Activated CD8-positive, alpha-beta memory T cell treated with anti-CD3 and anti-CD28 coated beads for 36 hours (primary cell): ENCODE measurements around the gene HMGB2. TPM values are rescaled to one million over a fixed set of nuclear protein-coding genes. Genes with fewer than 3 reads are reported as not detected.

ENCODE experiments used
- CTCF ChIA-PET: fragments of 350-600 bp; sonication (Branson Sonifier 250); formaldehyde crosslinking; loops from one replicate; lab custom pipeline; 2021; ENCODE audit warnings: antibody characterized with exemption; lab: Charles Lee
- POLR2A ChIA-PET: fragments of 350-600 bp; sonication (Branson Sonifier 250); formaldehyde crosslinking; loops from one replicate; lab custom pipeline; 2021; ENCODE audit warnings: antibody characterized with exemption; lab: Charles Lee
- total RNA-seq, 2 experiments: library from RNA; stranded (reverse); gene quantifications; one replicate each; pipeline ENCODE4 v1.2.3, GENCODE V29; 2021

Gene HMGB2
- total RNA-seq, result 100 to 1,000 TPM; 368 to 370 TPM

DNA sequence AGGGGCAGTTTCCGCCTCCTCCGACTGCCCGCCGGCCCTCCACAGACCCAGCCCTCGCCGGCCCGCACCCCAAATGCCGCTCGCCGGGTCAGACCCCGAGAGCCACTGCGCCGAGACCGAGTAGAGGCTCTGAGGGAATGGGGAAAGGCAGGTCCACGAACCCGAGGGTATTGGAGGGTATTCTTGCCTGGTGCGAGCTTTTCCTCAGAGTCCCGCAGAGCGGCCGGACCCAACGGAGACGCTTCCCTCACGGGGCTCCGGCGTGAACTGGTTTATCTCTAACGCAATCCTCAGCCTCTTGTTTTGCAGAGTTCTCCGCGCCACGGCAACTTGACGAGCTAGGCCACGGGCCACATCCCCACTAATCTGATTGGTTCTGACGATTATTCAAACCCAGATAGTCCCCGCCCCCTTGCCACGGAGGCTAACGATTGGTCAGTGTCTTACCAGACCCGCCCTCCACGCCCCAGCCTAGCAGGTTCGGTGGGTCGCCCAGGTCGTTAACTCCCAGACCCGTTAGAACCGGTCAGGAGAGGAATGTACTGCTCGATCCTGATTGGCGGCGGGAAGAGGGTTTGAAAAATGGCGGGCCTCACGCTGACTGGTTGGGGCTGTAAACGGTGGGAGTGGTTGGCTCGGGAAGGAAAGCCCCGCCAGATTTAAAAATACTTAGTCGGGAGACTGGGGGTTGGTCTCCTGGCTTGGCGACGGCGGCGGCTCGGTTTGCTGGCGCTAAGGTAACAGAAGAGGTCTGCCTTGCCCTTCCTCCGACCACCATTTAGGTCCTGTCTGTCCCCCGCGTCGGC lies at the start of gene HMGB2:
TSS of gene HMGB2 (minus strand) at position 274 of the 806 bp plus-strand sequence. CDS start 709 bp downstream, outside the sequence.
- POLR2A ChIA-PET, result interaction anchor here (0.6 to 4.7 kb wide), 6 partner anchors 15 to 166 kb away, joined by 3 to 131 read pairs (median 4); partner anchors contain the start of genes GALNT7 and SAP30
- CTCF ChIA-PET, result interaction anchor here (0.9 to 1.9 kb wide), 3 partner anchors 13 to 38 kb away, joined by 3 to 13 read pairs (median 3); partner anchors contain the start of gene SAP30

- POLR2A ChIA-PET, result no interaction called here
- CTCF ChIA-PET, result no interaction called here
Measured at GRCh38 chr4:173382349-173382748, 48.2 kb upstream of the HMGB2 start.

GRCh38 chr4:173381610-173382009 lies 47.5 kb upstream of the HMGB2 start:
- POLR2A ChIA-PET, result no interaction called here
- CTCF ChIA-PET, result no interaction called here

DNA sequence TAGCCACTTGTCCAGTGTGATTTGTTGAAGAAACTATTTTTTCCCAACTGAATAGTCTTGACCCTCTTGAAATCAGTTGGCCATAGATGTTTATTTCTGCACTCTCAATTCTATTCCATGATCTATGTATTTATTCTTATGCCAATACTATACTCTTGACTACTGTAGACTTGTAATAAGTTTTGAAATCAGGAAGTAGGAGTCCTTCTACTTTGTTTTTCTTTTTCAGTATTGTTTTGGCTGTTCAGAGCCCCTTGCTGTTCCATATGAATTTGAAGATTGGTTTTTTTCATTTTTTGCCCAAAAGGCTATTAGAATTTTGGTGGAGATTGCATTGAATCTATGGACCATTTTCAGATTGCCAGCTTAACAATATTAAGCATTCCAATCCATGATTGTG lies 46.8 kb upstream of the HMGB2 start:
- ChIA-PET CTCF (no interaction called here), POLR2A (no interaction called here)

DNA sequence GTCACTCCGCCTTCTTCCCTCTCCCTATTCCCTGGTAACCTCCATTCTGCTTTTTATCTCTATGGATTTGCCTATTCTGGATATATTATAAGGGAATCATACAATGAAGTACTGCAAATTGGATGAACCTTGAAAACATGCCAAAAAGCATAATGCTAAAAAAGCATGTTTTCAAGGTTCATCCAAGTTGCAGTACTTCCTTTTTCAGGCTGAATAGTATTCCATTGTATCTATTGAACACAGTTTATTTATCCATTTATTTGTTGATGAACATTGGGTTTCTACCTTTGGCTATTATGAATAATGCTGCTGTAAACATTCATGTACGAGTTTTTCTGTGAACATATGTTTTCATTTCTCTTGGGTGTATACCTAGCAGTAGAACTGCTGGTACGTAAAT lies 45.8 kb upstream of the HMGB2 start:
- ChIA-PET CTCF (no interaction called here), POLR2A (no interaction called here)

DNA sequence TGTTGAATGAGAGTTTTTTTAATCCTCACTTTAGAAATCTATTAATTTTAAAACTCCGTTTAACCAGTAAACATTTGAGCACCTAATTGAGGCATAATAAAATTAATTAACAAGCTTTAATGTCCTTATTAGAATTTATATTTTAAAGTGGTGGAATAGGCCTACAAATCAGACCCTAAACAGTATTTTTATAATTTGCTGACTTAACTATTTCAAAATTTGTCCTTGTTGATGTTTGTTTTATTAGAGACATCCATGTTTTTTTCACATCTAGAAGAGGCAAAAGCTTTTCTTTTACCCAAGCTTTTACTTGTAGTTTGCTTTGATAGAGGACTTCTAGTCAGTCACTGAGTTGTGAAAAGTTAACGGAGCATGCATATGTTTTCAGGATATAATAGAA lies 40.4 kb upstream of the HMGB2 start:
- CTCF ChIA-PET, result no interaction called here

DNA sequence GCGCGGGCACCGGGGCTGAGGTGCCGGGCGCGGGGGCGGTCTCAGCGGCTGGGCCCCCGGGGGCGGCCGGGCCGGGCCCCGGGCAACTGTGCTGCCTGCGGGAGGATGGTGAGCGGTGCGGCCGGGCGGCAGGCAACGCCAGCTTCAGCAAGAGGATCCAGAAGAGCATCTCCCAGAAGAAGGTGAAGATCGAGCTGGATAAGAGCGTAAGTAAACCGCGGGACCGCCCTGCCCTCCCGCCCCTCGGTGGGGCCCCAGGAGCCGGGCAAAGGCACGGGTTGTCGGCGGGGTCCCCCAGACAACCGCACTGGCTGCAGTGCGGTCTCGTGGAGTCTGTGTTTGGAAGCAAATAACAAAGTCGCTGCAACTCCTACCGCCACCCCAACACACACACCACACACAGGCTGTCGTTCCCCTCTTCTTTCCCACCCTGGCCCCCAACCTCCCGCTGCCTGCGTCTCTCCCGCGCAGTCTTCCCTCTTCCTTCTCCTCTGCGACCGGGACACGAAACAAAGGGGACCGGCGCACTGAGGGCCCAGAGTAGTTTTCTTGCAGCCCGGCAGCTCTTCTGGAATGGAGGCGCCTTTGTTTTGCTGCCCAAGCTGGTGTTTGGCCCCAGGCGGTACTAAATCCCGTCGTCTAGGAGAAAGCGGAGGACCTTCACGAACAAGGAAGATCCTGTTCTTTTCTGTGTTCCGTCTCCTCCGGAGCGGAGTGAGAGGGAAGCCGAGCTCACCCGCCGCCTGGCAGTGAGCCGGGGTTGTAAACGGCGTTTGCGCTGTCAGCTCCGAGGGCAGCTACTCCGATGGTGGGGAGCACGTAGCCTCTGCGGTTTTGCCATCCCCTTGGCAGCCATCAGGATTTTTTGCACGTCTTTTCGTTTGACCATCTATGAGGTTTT lies 37.4 kb upstream of the HMGB2 start:
- POLR2A ChIA-PET, result interaction anchor here (0.5 to 7.0 kb wide), 4 partner anchors 12 to 42 kb away, joined by 3 to 131 read pairs (median 7); partner anchors contain the start of gene HMGB2
- CTCF ChIA-PET, result interaction anchor here (0.8 to 2.0 kb wide), 3 partner anchors 35 to 58 kb away, joined by 3 to 13 read pairs (median 4); partner anchors contain the start of gene HMGB2

More for the DNA sequence above, 40.4 kb upstream of the HMGB2 start:
- POLR2A ChIA-PET, result no interaction called here

DNA sequence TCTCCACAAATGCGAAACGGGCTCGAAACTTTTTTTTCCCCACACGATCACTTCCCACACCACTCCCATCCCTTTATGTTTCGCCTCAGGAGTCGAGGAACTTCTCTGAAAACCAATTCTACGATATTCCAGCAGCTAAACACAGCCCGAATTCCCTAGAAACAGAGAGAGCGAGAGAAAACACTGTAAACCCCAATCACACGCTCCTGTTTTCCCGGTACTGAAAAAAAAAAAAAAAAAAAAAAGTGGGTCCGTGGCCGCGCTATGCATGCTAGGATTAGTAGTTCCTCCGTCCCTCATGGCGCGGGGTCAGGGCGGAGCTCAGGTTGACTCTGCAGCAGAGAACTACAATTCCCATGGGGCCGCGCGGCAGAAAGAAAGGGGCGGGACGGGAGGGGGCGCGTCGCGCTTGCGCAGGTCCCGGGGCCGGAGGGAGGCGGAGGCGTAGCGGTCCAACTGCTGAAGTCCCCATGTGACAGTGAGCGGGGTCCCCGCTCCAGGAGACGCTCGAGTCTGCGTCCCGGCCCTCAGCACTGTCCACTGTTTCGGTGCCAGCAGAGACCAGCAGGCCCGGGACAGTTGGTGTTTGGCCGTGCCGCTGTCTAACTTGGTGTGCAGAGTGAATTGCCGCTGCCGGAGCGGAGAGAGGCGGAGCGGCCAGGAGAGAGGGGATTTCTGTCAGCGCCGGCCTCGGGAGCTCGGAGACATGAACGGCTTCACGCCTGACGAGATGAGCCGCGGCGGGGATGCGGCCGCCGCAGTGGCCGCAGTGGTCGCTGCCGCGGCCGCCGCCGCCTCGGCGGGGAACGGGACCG lies 36.5 kb upstream of the HMGB2 start, which contains the start of gene SAP30:
TSS of gene SAP30 (plus strand) at position 478 of the 815 bp plus-strand sequence. CDS start at position 707, 229 bp downstream.
- POLR2A ChIA-PET, result interaction anchor here (0.5 to 7.0 kb wide), 10 partner anchors 12 to 1129 kb away, joined by 3 to 131 read pairs (median 4); partner anchors contain the start of genes GALNT7 and HMGB2

DNA sequence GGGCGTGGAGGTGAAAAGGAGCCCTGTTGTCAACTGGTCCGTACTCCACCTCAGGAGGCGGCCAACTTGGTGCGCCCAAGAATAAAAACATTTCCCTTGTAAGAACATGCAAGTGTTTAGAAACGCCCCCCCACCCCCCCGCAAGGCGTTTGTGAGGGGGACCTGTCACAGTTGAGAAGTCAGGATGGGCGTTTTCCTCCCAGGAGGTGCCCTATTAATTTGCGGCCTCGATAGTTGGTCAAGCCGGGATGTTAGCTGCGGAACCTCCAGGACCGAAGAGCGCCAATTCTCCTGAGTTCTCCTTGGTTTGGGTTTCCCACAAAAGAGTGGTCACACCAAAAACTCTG lies 35.9 kb upstream of the HMGB2 start:
- POLR2A ChIA-PET, result interaction anchor here (0.6 to 7.0 kb wide), 7 partner anchors 16 to 1129 kb away, joined by 3 to 131 read pairs (median 3); partner anchors contain the start of genes GALNT7 and HMGB2
- CTCF ChIA-PET, result interaction anchor here (2.0 kb wide), 1 partner anchor 36 kb away, joined by 13 read pairs; the partner anchor contains the start of gene HMGB2

More for the DNA sequence above, 36.5 kb upstream of the HMGB2 start, which contains the start of gene SAP30:
- CTCF ChIA-PET, result interaction anchor here (0.8 to 2.0 kb wide), 3 partner anchors 34 to 57 kb away, joined by 3 to 13 read pairs (median 4); partner anchors contain the start of gene HMGB2

DNA sequence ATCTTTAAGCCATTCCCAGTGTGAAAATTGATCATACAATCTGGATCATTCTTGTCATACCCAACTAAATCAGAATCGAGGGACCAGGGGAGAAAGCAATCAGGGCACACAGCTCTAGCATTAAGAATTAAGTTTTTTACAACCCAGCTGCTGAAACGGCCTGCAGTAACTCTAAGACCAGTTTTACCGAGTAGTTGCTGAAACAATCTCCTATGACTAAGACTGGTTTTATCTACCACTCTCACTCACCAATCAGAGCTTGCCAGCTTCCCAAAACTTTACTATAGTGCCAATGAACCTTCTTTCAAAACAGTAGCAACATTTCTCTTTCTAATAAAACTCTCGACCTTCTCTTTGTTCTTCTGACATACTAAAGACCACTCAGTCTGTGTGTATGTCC lies 33.8 kb upstream of the HMGB2 start:
- ChIA-PET POLR2A (interaction anchor here (7.0 kb wide), 1 partner anchor 34 kb away, joined by 131 read pairs; the partner anchor contains the start of gene HMGB2), CTCF (no interaction called here)

GRCh38 chr4:173367285-173367684 lies 33.1 kb upstream of the HMGB2 start:
- ChIA-PET POLR2A (interaction anchor here (7.0 kb wide), 1 partner anchor 34 kb away, joined by 131 read pairs; the partner anchor contains the start of gene HMGB2), CTCF (no interaction called here)

GRCh38 chr4:173365359-173365996 lies 31.3 kb upstream of the HMGB2 start:
- ChIA-PET CTCF (no interaction called here), POLR2A (no interaction called here)

DNA sequence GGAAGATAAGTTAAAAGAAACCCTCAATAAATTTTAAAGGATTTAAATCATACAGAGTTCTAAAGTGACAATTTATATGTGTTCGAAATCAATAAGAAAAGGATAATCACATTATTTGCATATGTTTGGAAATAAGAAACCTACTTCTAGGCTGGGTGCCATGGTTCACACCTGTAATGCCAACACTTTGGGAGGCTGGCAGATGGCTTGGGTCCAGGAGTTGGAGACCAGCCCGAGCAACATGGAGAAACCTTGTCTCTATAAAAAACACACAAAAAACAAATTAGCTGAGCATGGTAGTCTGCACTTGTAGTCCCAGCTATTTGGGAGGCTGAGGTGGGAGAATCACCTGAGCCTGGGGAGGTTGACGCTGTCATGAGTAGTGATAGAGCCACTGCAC lies 28.5 kb upstream of the HMGB2 start:
- ChIA-PET CTCF (interaction anchor here (0.7 kb wide), 1 partner anchor 335 kb away, joined by 3 read pairs; no protein-coding TSS in a partner anchor), POLR2A (no interaction called here)

DNA sequence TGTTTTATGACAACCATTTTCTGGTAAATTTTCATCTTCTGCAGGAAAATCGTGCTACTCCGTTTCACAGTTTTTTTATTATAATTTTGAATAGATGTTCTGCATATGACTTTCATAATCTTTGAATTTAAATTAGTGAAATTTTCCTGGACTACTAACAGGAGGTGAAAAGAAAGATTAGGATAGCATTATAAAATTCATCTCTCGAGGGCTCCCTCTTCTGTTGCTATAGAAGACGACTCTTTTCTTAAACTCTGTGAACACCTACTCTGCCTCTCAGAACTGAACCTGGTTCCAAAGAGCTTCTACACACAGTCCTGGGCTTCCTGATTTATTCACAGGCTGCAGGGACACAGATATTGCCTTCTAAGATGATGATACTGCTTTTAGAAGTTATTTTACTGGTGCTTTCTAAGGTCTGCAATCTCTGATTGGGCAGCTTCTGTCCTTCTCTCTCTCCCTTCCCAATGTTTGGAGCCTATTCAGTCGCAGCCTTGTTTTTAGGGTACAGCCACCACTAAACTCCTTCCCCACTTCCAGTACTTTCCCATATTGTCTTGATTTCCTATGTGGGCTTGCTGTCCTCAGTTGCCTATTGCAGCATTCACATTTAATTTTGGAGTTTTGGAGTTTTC lies 26.5 kb upstream of the HMGB2 start:
- ChIA-PET POLR2A (no interaction called here), CTCF (no interaction called here)

DNA sequence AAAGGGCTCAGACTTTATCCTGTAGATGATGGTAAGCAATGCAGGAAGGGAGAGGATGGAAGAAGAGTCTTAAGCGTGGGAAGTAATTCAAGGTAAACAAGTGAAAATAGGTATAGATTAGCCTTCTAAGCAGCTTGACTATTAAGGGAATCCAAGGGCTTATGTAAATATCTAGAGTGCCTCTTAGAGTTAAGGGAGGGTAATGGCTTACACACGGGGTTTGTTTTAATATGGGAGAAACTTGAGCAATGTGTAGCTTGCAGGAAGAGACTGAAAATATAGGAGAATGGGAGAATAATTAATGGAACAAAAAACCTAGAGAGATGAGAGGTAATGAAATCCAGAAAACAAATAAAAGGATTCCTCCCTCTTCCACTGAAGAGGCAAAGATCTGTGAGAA lies 23.8 kb upstream of the HMGB2 start:
- CTCF ChIA-PET, result no interaction called here

GRCh38 chr4:173347467-173347866 lies 13.3 kb upstream of the HMGB2 start:
- ChIA-PET CTCF (interaction anchor here (1.0 kb wide), 1 partner anchor 334 kb away, joined by 3 read pairs; no protein-coding TSS in a partner anchor), POLR2A (no interaction called here)

More for the DNA sequence above, 23.8 kb upstream of the HMGB2 start:
- POLR2A ChIA-PET, result no interaction called here

DNA sequence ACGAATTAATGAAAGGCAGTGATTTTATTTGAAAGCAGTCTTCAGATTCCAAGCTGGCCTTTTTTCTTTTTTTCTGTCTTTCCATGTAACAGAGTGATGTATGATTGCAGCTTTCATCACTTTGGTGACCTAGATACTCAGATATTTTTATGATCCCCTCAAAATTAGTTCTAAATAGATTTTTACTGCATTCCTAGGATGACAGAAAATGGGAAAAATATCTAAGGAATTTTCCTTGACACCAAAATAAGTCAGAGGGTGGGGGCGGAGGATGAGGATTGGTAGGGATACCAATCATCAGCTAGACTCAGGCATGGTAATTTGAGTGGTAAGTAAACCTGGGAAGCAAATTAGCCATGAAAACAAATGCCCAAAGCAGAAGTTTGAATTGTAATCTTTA lies 11.9 kb upstream of the HMGB2 start:
- ChIA-PET POLR2A (interaction anchor here (1.2 kb wide), 1 partner anchor 23 kb away, joined by 3 read pairs; no protein-coding TSS in a partner anchor), CTCF (no interaction called here)
